ENCODE data around the gene PCDHGC4.

PCDHGC4 gene

DNA sequence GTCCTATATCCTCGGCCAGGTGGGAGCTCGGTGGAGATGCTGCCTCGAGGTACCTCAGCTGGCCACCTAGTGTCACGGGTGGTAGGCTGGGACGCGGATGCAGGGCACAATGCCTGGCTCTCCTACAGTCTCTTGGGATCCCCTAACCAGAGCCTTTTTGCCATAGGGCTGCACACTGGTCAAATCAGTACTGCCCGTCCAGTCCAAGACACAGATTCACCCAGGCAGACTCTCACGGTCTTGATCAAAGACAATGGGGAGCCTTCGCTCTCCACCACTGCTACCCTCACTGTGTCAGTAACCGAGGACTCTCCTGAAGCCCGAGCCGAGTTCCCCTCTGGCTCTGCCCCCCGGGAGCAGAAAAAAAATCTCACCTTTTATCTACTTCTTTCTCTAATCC lies 7.0 kb upstream of the PCDHGC4 start:
- Histone ChIP-seq H3K36me3 (ENCODE audit: control insufficient read depth in 2 of 2, insufficient read depth in 2 of 2, low read length in 2 of 2) (no peaks in the 10 kb centered on the region), H3K4me3 (ENCODE audit: low read length in 2 of 2) (peak overlapping the region; percentile 79 to 88), H3K4me1 (ENCODE audit: control insufficient read depth in 2 of 2, insufficient read depth in 2 of 2, low read length in 2 of 2) (peaks cover 23% of the 10 kb centered on the region in 2 donors), H3K27ac (ENCODE audit: low read depth in 2 of 2, low read length in 2 of 2) (no peak overlapping the region), H3K27me3 (ENCODE audit: control insufficient read depth in 2 of 2, insufficient read depth in 2 of 2, low read length in 2 of 2) (peaks cover 0 to 7% of the 10 kb centered on the region in 2 donors), H3K9ac (ENCODE audit: low read depth in 1 of 2, low read length in 2 of 2) (peak overlapping the region in 1 of 2 donors; percentile 23), H3K9me3 (ENCODE audit: control insufficient read depth in 2 of 2, low read length in 2 of 2) (no peaks in the 10 kb centered on the region)

- Histone ChIP-seq H3K36me3 (ENCODE audit: control insufficient read depth in 2 of 2, insufficient read depth in 2 of 2, low read length in 2 of 2) (no peaks in the 10 kb centered on the region), H3K4me1 (ENCODE audit: control insufficient read depth in 2 of 2, insufficient read depth in 2 of 2, low read length in 2 of 2) (peaks cover 23% of the 10 kb centered on the region in 2 donors), H3K27ac (ENCODE audit: low read depth in 2 of 2, low read length in 2 of 2) (no peak overlapping the region), H3K9me3 (ENCODE audit: control insufficient read depth in 2 of 2, low read length in 2 of 2) (no peaks in the 10 kb centered on the region), H3K4me3 (ENCODE audit: low read length in 2 of 2) (peak overlapping the region; percentile 79 to 88), H3K9ac (ENCODE audit: low read depth in 1 of 2, low read length in 2 of 2) (peak overlapping the region in 1 of 2 donors; percentile 23), H3K27me3 (ENCODE audit: control insufficient read depth in 2 of 2, insufficient read depth in 2 of 2, low read length in 2 of 2) (peaks cover 0 to 7% of the 10 kb centered on the region in 2 donors)
Observed at GRCh38 chr5:141478321-141478945, 6.4 kb upstream of the PCDHGC4 start.

DNA sequence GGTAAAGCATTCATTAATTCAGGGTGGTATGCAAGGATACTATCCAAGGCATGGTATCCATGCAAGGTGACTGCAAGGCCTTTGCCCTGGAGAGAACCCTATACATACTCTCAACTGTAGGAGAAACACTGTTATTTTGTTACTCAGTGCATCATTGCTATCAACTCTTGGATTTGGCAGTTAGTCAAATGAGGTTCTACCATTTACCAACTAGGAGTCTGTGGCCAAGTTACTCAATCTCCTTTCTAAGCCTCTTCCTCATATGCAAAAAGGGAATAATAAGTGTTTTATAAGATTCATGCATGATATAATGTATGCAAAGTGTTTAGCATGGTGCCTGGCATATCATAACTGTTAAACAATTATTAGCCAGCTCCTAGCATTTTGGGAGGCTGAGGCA lies 5.1 kb upstream of the PCDHGC4 start:
- Histone ChIP-seq H3K4me3 (ENCODE audit: low read length in 2 of 2) (no peak overlapping the region), H3K27me3 (ENCODE audit: control insufficient read depth in 2 of 2, insufficient read depth in 2 of 2, low read length in 2 of 2) (peaks cover 0 to 7% of the 10 kb centered on the region in 2 donors), H3K9ac (ENCODE audit: low read depth in 1 of 2, low read length in 2 of 2) (no peak overlapping the region), H3K4me1 (ENCODE audit: control insufficient read depth in 2 of 2, insufficient read depth in 2 of 2, low read length in 2 of 2) (peaks cover 23% of the 10 kb centered on the region in 2 donors), H3K27ac (ENCODE audit: low read depth in 2 of 2, low read length in 2 of 2) (no peak overlapping the region), H3K9me3 (ENCODE audit: control insufficient read depth in 2 of 2, low read length in 2 of 2) (no peaks in the 10 kb centered on the region), H3K36me3 (ENCODE audit: control insufficient read depth in 2 of 2, insufficient read depth in 2 of 2, low read length in 2 of 2) (no peaks in the 10 kb centered on the region)

DNA sequence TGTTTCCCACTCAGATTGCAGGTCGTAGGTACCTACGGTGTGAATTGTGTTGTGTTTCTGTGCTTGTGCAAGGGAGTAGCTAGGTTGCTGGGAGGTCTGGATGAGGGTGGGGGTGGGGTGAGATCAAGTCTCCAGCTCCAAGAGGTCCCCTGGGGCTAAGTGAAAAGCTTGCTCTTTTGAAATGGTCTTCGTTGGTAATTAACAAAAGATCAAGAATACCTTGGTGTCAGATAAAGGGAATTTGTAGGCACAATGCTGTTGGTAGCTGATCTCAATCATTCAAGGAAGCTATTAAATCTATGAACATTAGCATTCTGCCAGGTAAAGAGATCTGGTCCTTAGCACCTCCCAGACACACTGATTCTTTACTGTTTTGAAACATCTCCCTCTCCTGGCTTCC lies 928 bp upstream of the PCDHGC4 start:
- no peak overlapping the region for H3K9ac ChIP-seq (ENCODE audit: low read depth in 1 of 2, low read length in 2 of 2)
- H3K27ac ChIP-seq (ENCODE audit: low read depth in 2 of 2, low read length in 2 of 2) = no peak overlapping the region
- no peaks in the 10 kb centered on the region for H3K9me3 ChIP-seq (ENCODE audit: control insufficient read depth in 2 of 2, low read length in 2 of 2)
- no peaks in the 10 kb centered on the region for H3K27me3 ChIP-seq (ENCODE audit: control insufficient read depth in 2 of 2, insufficient read depth in 2 of 2, low read length in 2 of 2)
- peaks cover 0 to 3% of the 10 kb centered on the region in 2 donors for H3K4me1 ChIP-seq (ENCODE audit: control insufficient read depth in 2 of 2, insufficient read depth in 2 of 2, low read length in 2 of 2)
- peaks cover 0 to 7% of the 10 kb centered on the region in 2 donors for H3K36me3 ChIP-seq (ENCODE audit: control insufficient read depth in 2 of 2, insufficient read depth in 2 of 2, low read length in 2 of 2)
- no peak overlapping the region for H3K4me3 ChIP-seq (ENCODE audit: low read length in 2 of 2)

- Histone ChIP-seq H3K27me3 (ENCODE audit: control insufficient read depth in 2 of 2, insufficient read depth in 2 of 2, low read length in 2 of 2) (no peaks in the 10 kb centered on the region), H3K27ac (ENCODE audit: low read depth in 2 of 2, low read length in 2 of 2) (no peak overlapping the region), H3K9me3 (ENCODE audit: control insufficient read depth in 2 of 2, low read length in 2 of 2) (no peaks in the 10 kb centered on the region), H3K9ac (ENCODE audit: low read depth in 1 of 2, low read length in 2 of 2) (no peak overlapping the region), H3K4me1 (ENCODE audit: control insufficient read depth in 2 of 2, insufficient read depth in 2 of 2, low read length in 2 of 2) (peaks cover 0 to 3% of the 10 kb centered on the region in 2 donors), H3K4me3 (ENCODE audit: low read length in 2 of 2) (peak overlapping the region in 1 of 2 donors; percentile 62), H3K36me3 (ENCODE audit: control insufficient read depth in 2 of 2, insufficient read depth in 2 of 2, low read length in 2 of 2) (peaks cover 0 to 7% of the 10 kb centered on the region in 2 donors)
Observed at GRCh38 chr5:141484310-141484640, 555 bp upstream of the PCDHGC4 start.

GRCh38 chr5:141485321-141486055 lies 658 bp downstream of the PCDHGC4 start:
- H3K27me3 ChIP-seq (ENCODE audit: control insufficient read depth in 2 of 2, insufficient read depth in 2 of 2, low read length in 2 of 2) = no peaks in the 10 kb centered on the region
- H3K9me3 ChIP-seq (ENCODE audit: control insufficient read depth in 2 of 2, low read length in 2 of 2) = no peaks in the 10 kb centered on the region
- H3K4me3 ChIP-seq (ENCODE audit: low read length in 2 of 2) = peak overlapping the region; percentile 44 to 62
- H3K36me3 ChIP-seq (ENCODE audit: control insufficient read depth in 2 of 2, insufficient read depth in 2 of 2, low read length in 2 of 2) = peaks cover 0 to 7% of the 10 kb centered on the region in 2 donors
- no peak overlapping the region for H3K27ac ChIP-seq (ENCODE audit: low read depth in 2 of 2, low read length in 2 of 2)
- H3K4me1 ChIP-seq (ENCODE audit: control insufficient read depth in 2 of 2, insufficient read depth in 2 of 2, low read length in 2 of 2) = peaks cover 0 to 3% of the 10 kb centered on the region in 2 donors
- H3K9ac ChIP-seq (ENCODE audit: low read depth in 1 of 2, low read length in 2 of 2) = no peak overlapping the region

- Histone ChIP-seq H3K27ac (ENCODE audit: low read depth in 2 of 2, low read length in 2 of 2) (no peak overlapping the region), H3K9ac (ENCODE audit: low read depth in 1 of 2, low read length in 2 of 2) (no peak overlapping the region), H3K9me3 (ENCODE audit: control insufficient read depth in 2 of 2, low read length in 2 of 2) (no peaks in the 10 kb centered on the region), H3K4me3 (ENCODE audit: low read length in 2 of 2) (no peak overlapping the region), H3K4me1 (ENCODE audit: control insufficient read depth in 2 of 2, insufficient read depth in 2 of 2, low read length in 2 of 2) (peaks cover 0 to 3% of the 10 kb centered on the region in 2 donors), H3K27me3 (ENCODE audit: control insufficient read depth in 2 of 2, insufficient read depth in 2 of 2, low read length in 2 of 2) (peaks cover 0 to under 1% of the 10 kb centered on the region in 2 donors), H3K36me3 (ENCODE audit: control insufficient read depth in 2 of 2, insufficient read depth in 2 of 2, low read length in 2 of 2) (peaks cover 0 to 7% of the 10 kb centered on the region in 2 donors)
Observed at GRCh38 chr5:141486091-141486490, 1.3 kb downstream of the PCDHGC4 start.

DNA sequence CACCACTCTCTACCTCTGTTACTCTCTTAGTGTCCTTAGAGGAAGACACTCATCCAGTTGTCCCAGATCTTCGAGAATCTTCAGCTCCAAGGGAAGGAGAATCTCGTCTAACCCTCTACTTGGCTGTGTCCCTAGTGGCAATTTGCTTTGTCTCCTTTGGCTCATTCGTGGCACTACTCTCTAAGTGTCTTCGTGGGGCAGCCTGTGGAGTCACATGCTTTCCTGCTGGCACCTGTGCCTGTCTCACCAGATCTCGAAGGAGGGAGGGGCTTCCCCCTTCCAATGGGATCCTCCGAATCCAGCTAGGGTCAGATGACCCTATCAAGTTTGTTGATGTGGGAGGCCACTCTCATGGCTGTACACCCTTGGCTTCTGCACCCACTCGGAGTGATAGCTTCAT lies 2.3 kb downstream of the PCDHGC4 start:
- H3K9ac ChIP-seq (ENCODE audit: low read depth in 1 of 2, low read length in 2 of 2) = no peak overlapping the region
- no peak overlapping the region for H3K27ac ChIP-seq (ENCODE audit: low read depth in 2 of 2, low read length in 2 of 2)
- H3K9me3 ChIP-seq (ENCODE audit: control insufficient read depth in 2 of 2, low read length in 2 of 2) = no peaks in the 10 kb centered on the region
- H3K36me3 ChIP-seq (ENCODE audit: control insufficient read depth in 2 of 2, insufficient read depth in 2 of 2, low read length in 2 of 2) = peaks cover 0 to 7% of the 10 kb centered on the region in 2 donors
- peaks cover 0 to 3% of the 10 kb centered on the region in 2 donors for H3K4me1 ChIP-seq (ENCODE audit: control insufficient read depth in 2 of 2, insufficient read depth in 2 of 2, low read length in 2 of 2)
- H3K27me3 ChIP-seq (ENCODE audit: control insufficient read depth in 2 of 2, insufficient read depth in 2 of 2, low read length in 2 of 2) = peaks cover 0 to 4% of the 10 kb centered on the region in 2 donors
- no peak overlapping the region for H3K4me3 ChIP-seq (ENCODE audit: low read length in 2 of 2)

GRCh38 chr5:141488591-141489561 lies 4.0 kb downstream of the PCDHGC4 start, which contains the start of gene PCDHGC5:
Gene PCDHGC5, plus strand, starts transcription at chr5:141489081. Its CDS starts 160 bp downstream, at chr5:141489241.
- Histone ChIP-seq H3K4me1 (ENCODE audit: control insufficient read depth in 2 of 2, insufficient read depth in 2 of 2, low read length in 2 of 2) (peaks cover 0 to 6% of the 10 kb centered on the region in 2 donors), H3K9me3 (ENCODE audit: control insufficient read depth in 2 of 2, low read length in 2 of 2) (no peaks in the 10 kb centered on the region), H3K9ac (ENCODE audit: low read depth in 1 of 2, low read length in 2 of 2) (no peak within 1 kb of the TSS), H3K4me3 (ENCODE audit: low read length in 2 of 2) (no peak within 1 kb of the TSS), H3K36me3 (ENCODE audit: control insufficient read depth in 2 of 2, insufficient read depth in 2 of 2, low read length in 2 of 2) (peaks cover 0 to 7% of the 10 kb centered on the region in 2 donors), H3K27ac (ENCODE audit: low read depth in 2 of 2, low read length in 2 of 2) (no peak within 1 kb of the TSS), H3K27me3 (ENCODE audit: control insufficient read depth in 2 of 2, insufficient read depth in 2 of 2, low read length in 2 of 2) (peaks cover 0 to 4% of the 10 kb centered on the region in 2 donors)

Data from mucosa of rectum (tissue), 2 donors.